GM19239 (cell line): ENCODE results near the gene KDM4C.

ENCODE experiments used
- DNase-seq: peaks from one replicate; pipeline ENCODE4 v3.0.0; 2011; ENCODE audit warnings: low spot score; ENCODE audit not compliant: insufficient read length
- FAIRE-seq: peaks from 2 replicates; lab custom pipeline; 2011; peaks lifted over from hg19 to GRCh38; lab: Jason Lieb, UNC

The KDM4C gene

GRCh38 chr9:6845880-6846279, 88.1 kb downstream of the KDM4C start:
- no peak for FAIRE-seq
- no peak for DNase-seq

DNA sequence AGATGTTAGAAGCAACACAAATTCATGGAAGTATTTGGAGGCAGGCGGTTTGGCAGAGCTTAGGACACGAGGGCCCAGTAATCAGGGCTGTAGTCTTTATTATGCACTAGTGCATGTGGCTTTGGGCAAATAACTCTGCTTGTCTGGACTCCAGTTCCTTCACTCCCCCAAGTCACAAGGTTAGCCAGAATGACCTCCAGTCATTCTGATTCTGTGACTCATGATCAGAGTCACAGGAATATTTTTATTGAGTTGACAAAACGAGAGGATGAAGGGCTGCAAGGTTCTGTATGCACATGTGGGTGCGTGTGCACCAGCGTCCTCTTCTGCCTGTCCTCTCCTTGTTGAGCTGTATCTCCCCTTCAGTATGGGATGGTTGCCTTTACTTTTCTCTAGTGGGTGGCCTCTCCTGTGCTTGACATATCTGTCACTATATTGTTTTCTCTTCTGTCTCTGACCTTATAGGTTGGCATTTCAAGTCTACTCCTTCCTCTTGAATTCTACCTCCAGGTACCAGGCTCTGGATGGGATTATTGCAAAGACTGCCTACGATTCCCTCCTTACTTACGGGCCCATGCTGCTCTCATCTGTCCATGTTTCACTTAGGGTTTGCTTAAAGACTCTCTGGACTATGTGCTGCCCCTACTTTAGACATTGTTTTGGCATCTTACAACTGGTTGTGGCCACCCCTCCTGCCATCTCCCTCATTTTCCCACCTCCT, 94.6 kb downstream of the KDM4C start:
- FAIRE-seq (no peak), DNase-seq (no peak)

- DNase-seq, result no peak
- no peak for FAIRE-seq
Measured at GRCh38 chr9:6855860-6856259, 98.1 kb downstream of the KDM4C start.

DNA sequence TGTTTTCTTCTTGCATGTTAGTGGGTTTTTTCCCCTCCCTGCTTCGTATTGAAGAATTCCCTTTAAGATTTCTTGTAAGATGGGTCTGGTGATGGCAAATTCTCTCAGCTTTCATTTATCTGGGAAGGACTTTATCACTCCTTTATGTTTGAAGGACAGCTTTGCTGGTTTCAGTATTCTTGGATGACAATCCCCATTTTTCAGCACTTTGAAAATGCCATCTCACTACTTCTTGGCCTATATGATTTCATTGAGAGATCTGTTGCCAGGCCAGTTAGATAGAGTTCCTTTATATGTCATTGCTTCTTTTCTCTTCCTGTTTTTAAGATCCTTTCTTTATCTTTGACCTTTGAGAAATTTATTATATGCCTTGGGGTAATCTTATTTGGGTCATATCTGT, 106.3 kb downstream of the KDM4C start:
- DNase-seq, result no peak
- FAIRE-seq, result no peak

- FAIRE-seq, result no peak
Measured at GRCh38 chr9:6869081-6869948, 111.5 kb downstream of the KDM4C start.

GRCh38 chr9:6870149-6870548, 112.4 kb downstream of the KDM4C start:
- FAIRE-seq, result no peak
- no peak for DNase-seq

More at GRCh38 chr9:6869081-6869948, 111.5 kb downstream of the KDM4C start:
- DNase-seq, result no peak

DNA sequence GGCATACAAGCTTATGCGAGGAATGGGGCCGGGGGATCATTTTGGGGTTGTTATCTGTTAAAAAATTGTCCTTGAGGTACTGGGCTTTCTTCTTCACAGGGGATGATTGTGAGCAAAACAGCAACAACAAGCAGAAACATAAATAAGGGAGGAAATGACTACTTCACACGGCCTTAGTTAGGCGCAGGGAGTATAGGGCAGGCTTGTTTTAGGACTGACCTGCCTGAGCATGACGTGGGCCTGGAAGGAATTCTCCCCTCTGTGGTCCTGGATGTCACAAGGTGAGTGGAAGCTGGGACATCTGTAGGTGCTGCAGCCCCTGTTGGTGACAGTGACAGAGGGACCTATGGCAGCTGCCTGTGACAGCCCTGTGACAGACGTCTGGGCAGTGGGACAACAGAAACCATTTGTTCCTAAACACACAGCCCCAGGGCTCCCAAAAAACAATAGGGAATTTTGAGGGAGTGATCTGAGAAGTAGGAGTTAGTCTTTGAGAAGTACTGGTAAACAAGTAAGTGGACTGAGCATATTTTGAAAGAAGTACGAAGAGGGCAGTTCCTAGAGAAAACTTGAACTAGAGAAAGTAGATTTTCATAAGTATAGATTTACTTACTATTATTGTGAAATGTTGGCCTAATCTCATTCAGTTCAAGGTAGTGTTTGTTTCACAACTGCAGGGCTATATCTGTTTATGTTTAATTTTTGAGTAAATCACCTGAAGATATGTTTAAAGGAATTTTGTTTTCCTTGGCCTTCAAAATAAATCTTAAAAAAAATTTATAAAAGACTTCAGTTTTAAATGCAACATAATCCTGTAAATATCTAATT, 113.1 kb downstream of the KDM4C start:
- FAIRE-seq (no peak), DNase-seq (no peak)

GRCh38 chr9:6873857-6874256, 116.1 kb downstream of the KDM4C start:
- FAIRE-seq, result no peak
- no peak for DNase-seq

DNA sequence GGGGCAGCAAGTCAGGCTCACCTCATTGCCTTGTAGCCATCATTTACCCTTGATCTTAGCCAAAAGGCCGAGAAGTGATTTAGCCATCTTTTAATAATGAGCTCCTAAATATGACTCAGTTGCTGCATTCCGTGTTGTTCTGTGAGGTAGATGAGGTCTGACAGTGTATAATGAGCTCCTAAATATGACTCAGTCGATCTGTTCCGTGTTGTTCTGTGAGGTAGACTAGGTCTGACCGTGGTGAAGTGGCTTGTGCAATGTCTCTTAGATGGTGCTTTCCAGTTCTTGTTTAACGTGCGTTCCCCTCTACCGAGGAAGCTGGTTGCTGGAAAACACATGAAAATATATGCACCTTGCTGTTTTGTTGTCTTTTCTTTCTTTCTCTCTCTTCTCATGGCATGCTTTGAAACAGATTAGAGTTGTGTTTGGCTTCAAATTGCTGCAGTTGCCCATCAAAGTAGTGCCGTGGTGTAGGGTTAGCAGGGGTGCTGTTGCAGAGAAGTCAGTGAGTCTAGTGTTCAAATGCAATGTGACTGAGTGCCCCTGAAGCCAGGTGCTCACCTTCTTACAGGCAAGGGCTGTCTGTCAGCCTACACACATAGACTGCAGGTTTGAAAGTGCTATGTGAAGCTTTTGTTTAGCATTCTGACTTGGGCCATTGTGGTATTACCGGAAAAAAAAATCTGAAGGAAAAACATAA, 118.6 kb downstream of the KDM4C start:
- DNase-seq (no peak), FAIRE-seq (no peak)

DNA sequence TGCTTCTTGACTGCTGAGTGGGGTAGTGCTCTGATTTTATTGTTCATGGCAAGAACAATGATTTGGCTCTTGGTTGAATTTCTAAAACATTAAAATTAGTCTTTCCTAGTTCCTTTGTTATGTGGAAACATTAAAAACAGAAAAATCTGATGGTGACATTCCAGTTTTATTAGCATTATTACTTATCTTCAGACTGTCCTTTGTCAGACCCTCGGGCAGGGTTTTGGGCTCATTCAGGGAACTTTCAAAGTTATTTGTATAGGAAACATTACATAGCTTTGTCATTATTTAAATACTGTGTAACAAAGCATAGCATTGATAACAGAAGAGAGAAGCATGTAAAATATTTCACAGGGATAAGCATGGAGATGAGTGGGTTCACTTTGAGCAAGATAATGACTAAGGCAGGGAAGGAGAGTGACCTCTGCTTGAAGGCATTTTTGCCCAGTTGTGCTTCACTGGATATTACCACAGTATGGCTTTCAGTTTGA, 119.9 kb downstream of the KDM4C start:
- FAIRE-seq (no peak), DNase-seq (no peak)

- DNase-seq, result no peak
- no peak for FAIRE-seq
Measured at GRCh38 chr9:6880626-6881025, 122.9 kb downstream of the KDM4C start.

GRCh38 chr9:6884101-6884500, 126.3 kb downstream of the KDM4C start:
- DNase-seq (no peak), FAIRE-seq (no peak)

- no peak for FAIRE-seq
Measured at GRCh38 chr9:6884990-6885389, 127.2 kb downstream of the KDM4C start.

DNA sequence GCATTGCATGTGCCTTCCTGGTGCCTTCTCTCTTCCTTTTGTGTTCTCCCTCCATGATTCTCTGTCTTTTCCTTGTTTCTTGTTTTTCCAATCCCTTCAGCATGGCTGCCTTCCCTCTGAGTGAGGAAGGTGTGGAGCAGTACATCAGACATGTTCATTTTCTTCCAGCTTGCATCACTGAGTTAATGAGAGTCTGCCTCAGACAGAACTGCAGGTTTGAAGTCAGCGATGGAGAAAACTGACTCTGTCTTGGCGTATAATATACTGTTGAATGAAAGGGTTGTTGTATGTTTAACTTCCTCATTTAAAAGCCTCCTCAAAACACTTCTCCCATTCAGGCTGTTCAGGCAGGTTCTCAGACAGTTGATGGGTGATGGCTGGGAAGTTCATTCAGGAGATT, 129.3 kb downstream of the KDM4C start:
- DNase-seq (no peak), FAIRE-seq (no peak)

More at GRCh38 chr9:6884990-6885389, 127.2 kb downstream of the KDM4C start:
- no peak for DNase-seq

DNA sequence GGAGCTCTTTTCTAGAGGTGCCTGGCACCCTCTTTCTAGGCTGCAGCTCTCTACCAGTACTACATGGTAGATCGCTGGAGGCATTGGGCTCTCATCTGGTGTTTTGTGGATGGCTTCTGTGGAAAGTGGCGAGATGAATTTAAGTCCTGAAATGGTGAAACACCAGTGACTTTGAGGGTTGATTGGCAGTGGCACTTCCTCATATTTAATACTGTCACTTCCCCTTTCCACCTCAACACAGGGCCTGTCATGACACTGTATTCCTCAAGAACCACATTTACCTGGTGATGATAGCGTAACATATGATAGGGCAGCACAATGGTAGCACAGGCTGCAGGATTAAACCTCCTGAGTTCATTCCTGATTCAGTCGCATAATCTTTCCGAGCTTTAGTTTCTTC, 132.1 kb downstream of the KDM4C start:
- no peak for DNase-seq

GRCh38 chr9:6893350-6894131, 135.8 kb downstream of the KDM4C start:
- no peak for DNase-seq
- peak; percentile 89 for FAIRE-seq

More for the DNA sequence above, 132.1 kb downstream of the KDM4C start:
- FAIRE-seq, result no peak

GRCh38 chr9:6894135-6894534, 136.4 kb downstream of the KDM4C start:
- no peak for DNase-seq
- FAIRE-seq, result peak; percentile 88

- no peak for FAIRE-seq
- DNase-seq, result no peak
Measured at GRCh38 chr9:6895754-6896153, 138.0 kb downstream of the KDM4C start.

GRCh38 chr9:6896562-6896961, 138.8 kb downstream of the KDM4C start:
- DNase-seq, result no peak
- FAIRE-seq, result peak; percentile 61
